DMS153 (cell line): ENCODE measurements around the gene EVI5L.

ENCODE experiments used
- DNase-seq: peaks from one replicate; lab custom pipeline; 2025; lab: John Stamatoyannopoulos, UW

EVI5L gene

GRCh38 chr19:7898967-7899366 lies 68.9 kb downstream of the EVI5L start:
- no peak for DNase-seq

DNA sequence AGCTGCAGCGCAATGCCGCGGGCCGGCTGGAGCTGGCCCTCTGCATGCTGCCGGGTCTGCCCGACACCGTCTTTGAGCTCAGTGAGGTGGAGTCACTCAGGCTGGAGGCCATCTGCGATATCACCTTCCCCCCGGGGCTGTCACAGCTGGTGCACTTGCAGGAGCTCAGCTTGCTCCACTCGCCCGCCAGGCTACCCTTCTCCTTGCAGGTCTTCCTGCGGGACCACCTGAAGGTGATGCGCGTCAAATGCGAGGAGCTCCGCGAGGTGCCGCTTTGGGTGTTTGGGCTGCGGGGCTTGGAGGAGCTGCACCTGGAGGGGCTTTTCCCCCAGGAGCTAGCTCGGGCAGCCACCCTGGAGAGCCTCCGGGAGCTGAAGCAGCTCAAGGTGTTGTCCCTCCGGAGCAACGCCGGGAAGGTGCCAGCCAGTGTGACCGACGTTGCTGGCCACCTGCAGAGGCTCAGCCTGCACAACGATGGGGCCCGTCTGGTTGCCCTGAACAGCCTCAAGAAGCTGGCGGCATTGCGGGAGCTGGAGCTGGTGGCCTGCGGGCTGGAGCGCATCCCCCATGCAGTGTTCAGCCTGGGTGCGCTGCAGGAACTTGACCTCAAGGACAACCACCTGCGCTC lies 69.8 kb downstream of the EVI5L start:
- DNase-seq, result no peak

DNA sequence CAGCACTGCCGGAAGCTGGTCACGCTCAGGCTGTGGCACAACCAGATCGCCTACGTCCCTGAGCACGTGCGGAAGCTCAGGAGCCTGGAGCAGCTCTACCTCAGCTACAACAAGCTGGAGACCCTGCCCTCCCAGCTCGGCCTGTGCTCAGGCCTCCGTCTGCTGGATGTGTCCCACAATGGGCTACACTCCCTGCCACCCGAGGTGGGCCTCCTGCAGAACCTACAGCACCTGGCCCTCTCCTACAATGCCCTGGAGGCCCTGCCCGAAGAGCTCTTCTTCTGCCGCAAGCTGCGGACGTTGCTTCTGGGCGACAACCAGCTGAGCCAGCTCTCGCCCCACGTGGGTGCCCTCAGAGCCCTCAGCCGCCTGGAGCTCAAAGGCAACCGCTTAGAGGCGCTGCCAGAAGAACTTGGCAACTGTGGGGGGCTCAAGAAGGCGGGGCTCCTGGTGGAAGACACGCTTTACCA lies 70.4 kb downstream of the EVI5L start:
- no peak for DNase-seq

DNA sequence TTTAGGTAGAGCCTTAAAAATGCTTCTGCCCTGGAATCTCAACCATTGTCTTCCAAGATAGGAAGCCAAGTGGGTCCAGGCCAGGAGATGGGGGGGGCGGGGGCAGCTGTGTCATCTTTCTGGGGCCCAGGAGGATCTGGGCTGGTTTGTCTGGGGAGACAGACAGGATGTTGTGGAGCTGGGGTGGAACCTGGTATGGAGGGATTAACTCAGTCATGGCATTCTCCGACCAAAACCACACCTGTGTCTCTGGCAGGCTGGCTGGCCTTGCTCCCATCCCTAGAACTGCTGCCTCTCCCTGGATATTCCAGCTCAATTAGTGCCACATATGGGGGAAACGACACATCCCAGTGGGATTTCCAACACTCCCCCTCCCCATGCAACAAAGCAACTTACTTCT lies 70.9 kb downstream of the EVI5L start:
- DNase-seq, result no peak

DNA sequence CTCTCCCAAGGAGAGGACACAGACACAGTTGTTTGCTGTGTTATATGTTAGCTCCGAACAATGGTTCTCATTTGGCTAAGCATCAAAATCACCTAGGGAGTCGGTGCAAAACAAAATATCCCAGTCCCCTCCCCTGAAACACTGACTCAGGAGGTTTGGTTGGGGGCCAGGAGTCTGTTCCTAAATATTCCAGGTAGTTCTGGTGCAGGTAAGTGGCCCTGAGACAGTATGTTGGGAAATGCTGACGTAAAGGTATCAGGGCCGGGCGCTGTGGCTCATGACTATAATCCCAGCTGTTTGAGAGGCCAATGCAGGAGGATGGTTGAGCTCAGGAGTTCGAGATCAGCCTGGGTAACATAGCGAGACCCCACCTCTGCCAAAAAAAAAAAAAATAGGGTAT lies 71.3 kb downstream of the EVI5L start:
- DNase-seq, result no peak

GRCh38 chr19:7902796-7903243 lies 72.8 kb downstream of the EVI5L start:
- DNase-seq, result no peak

DNA sequence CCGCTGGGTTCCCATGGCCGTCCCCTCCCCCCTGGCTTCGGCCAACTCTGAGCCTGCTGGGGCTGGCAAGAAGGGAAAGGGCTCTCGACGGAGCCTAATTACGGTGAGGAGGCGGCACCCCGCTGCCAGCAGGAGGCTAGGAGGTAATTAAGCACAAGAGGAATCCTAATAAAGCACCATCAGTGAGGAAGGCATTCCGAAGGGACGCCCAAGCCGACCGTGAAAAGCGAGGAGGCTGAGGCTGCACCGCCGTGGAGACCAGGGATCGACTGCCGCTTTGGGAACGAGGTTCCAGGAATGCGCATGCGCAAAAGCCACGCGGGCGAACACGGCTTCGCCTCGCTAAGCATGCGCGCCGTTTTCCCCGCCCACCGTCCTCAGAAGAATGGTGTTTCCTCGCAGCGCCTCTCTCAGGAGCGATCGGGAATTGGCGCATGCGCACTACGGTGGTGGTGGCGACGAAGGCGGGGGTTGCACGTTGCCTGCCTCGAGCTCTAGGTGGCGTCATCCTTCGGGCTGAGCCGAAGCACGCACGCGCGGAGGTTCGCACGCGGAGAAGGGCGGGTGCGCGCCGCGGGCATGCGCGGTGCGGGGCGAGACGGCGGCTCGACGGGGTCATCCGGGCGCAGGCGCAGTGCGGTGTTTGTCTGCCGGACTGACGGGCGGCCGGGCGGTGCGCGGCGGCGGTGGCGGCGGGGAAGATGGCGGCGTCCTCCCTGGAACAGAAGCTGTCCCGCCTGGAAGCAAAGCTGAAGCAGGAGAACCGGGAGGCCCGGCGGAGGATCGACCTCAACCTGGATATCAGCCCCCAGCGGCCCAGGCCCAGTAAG lies 73.4 kb downstream of the EVI5L start, which contains the start of gene MAP2K7:
TSS of gene MAP2K7 (plus strand) at position 634 of the 830 bp plus-strand sequence. CDS start at position 702, 68 bp downstream.
- peak; percentile 98 for DNase-seq

GRCh38 chr19:7904074-7905020 lies 74.3 kb downstream of the EVI5L start:
- no peak for DNase-seq

GRCh38 chr19:7905268-7905667 lies 75.2 kb downstream of the EVI5L start:
- DNase-seq, result no peak

GRCh38 chr19:7905859-7906258 lies 75.8 kb downstream of the EVI5L start:
- DNase-seq, result no peak

GRCh38 chr19:7907122-7907521 lies 77.1 kb downstream of the EVI5L start:
- no peak for DNase-seq

DNA sequence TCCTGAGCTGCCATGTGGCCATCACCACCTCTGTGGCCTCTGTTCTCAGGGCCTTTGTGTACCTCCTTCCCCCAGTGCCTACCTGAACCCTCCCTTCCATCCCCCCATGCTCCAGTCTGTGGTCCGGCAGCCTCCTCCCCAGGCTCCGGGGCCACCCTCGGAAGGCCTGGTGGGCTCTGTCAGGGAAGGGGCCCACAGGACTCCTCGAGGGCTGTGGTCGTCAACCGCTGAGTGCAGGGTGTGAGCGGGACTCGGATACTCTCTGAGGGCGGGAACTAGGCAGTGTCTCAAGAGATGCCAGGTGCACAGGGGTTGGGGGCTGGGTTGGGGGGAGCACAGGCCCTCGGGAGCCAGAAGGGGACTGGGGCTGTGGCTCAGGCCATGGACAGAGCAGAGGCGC lies 77.5 kb downstream of the EVI5L start:
- DNase-seq, result no peak

- DNase-seq, result no peak
These were observed 78.2 kb downstream of the EVI5L start for GRCh38 chr19:7908078-7908699.

GRCh38 chr19:7908742-7909461 lies 78.9 kb downstream of the EVI5L start:
- DNase-seq, result no peak

DNA sequence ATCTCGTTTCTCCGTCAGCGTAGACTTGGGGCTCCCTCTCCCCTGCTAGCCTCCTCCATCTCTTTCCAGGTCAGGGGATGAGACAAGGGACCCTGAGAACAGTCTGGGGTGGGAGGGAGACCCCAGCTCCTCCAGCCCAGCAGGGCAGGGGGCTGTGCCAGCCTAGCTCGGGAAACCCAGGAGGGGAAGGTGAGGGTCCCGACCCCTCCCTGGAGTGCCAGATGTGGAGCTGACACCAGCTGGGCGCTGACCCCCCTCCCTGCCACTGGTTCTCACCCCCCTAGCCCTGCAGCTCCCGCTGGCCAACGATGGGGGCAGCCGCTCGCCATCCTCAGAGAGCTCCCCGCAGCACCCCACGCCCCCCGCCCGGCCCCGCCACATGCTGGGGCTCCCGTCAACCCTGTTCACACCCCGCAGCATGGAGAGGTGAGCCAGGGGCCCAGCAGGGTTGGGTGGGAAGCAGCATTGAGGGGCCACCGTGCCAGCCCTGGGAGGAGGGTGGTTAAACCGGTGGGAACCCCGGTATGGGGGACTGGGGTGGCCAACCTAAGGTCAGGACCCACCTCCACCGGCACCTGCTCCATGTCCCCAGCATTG lies 79.6 kb downstream of the EVI5L start:
- DNase-seq, result no peak

GRCh38 chr19:7910321-7911161 lies 80.5 kb downstream of the EVI5L start:
- no peak for DNase-seq

DNA sequence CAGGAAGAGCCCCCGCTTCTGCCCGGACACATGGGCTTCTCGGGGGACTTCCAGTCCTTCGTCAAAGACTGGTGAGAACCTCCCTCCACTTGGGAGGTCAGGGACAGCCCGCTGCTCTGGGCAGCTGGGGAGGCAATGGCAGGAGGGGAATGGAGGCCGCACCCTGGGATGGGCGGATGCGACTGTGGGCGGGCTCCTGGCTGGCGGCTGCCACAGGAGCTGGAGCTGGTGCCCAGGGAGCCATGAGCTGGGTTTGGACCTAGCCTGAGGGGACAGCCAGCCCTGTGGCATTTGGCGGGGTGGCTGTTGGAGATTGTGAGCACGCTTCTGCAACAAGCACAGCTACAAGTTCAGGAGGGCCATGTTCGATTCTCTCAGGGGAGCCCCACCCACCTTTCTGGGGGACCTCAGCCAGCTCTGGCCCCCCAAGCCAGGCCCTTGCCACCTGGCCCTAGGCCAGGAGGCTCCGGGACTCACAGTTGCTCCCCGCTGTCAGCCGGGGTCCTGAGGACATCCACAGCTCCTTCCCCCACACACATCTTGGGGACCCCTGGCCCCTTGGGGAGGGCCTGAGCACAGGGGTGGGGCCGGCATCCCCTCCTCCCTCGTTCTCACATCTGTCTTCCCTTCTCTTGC lies 81.6 kb downstream of the EVI5L start:
- no peak for DNase-seq

GRCh38 chr19:7912144-7912696 lies 82.2 kb downstream of the EVI5L start:
- DNase-seq, result no peak
